ENCODE measurements around the gene CFAP77.

DNA sequence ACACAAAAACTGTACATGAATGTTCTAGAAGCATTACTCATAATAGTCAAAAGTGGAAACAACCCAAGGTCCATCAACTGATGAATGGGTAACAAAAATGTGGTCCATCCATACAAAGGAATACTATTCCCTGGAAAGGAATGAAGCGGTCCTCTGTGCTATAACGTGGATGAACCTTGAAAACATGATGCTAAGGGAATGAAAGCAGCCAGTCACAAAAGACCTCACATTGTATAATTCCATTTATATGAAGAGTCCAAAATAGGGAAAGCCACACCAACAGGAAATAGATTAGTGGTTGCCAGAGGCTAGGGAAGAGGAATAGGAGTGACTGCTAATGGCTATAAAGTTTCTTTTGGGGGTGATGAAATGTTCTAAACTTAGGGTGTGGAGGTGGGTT lies 149.7 kb downstream of the CFAP77 start:
- TF ChIP-seq POLR2A (IDR thresholded peaks at IDR 0.05), result no peak
- no peak for TF ChIP-seq EP300 (IDR thresholded peaks at IDR 0.05; ENCODE audit: low read depth)
- TF ChIP-seq, protein P1, sequence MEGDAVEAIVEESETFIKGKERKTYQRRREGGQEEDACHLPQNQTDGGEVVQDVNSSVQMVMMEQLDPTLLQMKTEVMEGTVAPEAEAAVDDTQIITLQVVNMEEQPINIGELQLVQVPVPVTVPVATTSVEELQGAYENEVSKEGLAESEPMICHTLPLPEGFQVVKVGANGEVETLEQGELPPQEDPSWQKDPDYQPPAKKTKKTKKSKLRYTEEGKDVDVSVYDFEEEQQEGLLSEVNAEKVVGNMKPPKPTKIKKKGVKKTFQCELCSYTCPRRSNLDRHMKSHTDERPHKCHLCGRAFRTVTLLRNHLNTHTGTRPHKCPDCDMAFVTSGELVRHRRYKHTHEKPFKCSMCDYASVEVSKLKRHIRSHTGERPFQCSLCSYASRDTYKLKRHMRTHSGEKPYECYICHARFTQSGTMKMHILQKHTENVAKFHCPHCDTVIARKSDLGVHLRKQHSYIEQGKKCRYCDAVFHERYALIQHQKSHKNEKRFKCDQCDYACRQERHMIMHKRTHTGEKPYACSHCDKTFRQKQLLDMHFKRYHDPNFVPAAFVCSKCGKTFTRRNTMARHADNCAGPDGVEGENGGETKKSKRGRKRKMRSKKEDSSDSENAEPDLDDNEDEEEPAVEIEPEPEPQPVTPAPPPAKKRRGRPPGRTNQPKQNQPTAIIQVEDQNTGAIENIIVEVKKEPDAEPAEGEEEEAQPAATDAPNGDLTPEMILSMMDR (IDR thresholded peaks at IDR 0.05), result no peak
- no peak for TF ChIP-seq POLR2AphosphoS5 (IDR thresholded peaks at IDR 0.05)

All from transverse colon (tissue), 4 donors.